ENCODE results near the gene SKAP1. TPM values are rescaled to one million over a fixed set of nuclear protein-coding genes. Genes with fewer than 3 reads are reported as not detected.
"Not testable (repeated sequence)": the region's sequence is repeated elsewhere in the genome, so short reads cannot be mapped to it uniquely, and the experiment has no call there.

The SKAP1 gene
- total RNA-seq, 1 experiment from 2014 or later, result not detected

DNA sequence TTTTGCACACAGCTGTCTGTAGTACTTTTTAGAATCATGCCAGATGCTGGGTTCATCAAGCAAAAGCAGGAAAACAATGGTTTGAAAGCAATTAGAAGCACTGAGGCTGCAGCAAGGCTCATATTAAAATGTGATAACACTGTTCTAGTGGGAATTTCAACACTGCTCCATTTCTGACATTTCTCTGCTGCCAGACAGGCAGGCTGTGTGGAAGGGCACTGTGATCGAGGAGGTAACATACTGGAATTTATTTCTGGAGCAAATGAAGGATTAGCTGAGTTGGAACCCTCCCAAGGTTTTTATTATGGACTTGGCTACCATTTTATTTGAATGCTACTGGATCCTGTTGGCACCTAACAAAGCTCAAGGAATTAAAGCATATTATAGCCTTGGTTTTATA, 66.9 kb downstream of the SKAP1 start:
- Mint-ChIP-seq H3K36me3 (ENCODE audit: insufficient read depth, unreplicated experiment) (no peaks in the 10 kb centered on the region), H3K27me3 (ENCODE audit: insufficient read depth, unreplicated experiment) (peaks cover 88% of the 10 kb centered on the region), H3K4me1 (ENCODE audit: insufficient read depth, unreplicated experiment) (no peaks in the 10 kb centered on the region), H3K9me3 (ENCODE audit: unreplicated experiment) (no peaks in the 10 kb centered on the region), H3K27ac (ENCODE audit: low read depth, unreplicated experiment) (no peak overlapping the region), H3K4me3 (ENCODE audit: unreplicated experiment) (no peak overlapping the region)
- ChIA-PET CTCF (interaction anchor here (0.6 to 5.4 kb wide), 3 partner anchors 11 to 49 kb away, joined by 3 to 34 read pairs (median 4); no protein-coding TSS in a partner anchor), POLR2A (interaction anchor here (1.1 to 1.5 kb wide), 2 partner anchors 30 to 224 kb away, joined by 3 read pairs; no protein-coding TSS in a partner anchor)
- no peak for DNase-seq (ENCODE audit: unreplicated experiment)
- TF ChIP-seq, protein P1, sequence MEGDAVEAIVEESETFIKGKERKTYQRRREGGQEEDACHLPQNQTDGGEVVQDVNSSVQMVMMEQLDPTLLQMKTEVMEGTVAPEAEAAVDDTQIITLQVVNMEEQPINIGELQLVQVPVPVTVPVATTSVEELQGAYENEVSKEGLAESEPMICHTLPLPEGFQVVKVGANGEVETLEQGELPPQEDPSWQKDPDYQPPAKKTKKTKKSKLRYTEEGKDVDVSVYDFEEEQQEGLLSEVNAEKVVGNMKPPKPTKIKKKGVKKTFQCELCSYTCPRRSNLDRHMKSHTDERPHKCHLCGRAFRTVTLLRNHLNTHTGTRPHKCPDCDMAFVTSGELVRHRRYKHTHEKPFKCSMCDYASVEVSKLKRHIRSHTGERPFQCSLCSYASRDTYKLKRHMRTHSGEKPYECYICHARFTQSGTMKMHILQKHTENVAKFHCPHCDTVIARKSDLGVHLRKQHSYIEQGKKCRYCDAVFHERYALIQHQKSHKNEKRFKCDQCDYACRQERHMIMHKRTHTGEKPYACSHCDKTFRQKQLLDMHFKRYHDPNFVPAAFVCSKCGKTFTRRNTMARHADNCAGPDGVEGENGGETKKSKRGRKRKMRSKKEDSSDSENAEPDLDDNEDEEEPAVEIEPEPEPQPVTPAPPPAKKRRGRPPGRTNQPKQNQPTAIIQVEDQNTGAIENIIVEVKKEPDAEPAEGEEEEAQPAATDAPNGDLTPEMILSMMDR (IDR thresholded peaks at IDR 0.05; ENCODE audit: unreplicated experiment), result no peak
- no TSS peak for BruUV-seq (replicated peaks)
- intact Hi-C loops (cut with micrococcal nuclease), result no loop called here

DNA sequence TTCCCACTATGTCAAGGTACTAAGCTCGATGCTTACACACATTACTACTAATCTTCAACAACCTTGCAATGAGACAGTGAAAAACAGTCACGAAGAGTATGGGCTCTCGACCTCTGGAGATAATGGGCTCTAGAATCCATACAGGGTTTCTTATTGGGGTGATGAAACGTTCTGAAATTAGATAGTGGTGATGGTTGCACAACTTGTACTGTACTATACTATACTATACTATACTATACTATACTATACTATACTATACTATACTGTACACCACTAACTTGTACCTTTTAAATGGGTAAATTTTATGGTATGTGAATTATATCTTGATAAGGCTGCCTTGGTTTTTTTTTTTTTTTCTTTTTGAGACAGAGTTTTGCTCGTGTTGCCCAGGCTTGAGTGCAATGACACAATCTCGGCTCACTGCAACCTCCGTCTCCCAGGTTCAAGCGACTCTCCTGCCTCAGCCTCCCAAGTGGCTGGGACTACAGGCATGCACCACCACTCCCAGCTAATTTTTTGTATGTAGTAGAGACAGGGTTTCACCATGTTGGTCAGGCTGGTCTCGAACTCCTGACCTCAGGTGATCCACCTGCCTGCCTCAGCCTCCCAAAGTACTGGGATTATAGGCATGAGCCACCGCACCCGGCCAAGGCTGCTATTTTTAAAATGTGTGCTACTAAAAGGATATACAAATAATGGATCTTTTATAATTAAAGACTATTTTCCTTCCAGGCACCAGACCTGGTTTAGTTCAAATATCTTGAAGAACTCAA, 69.0 kb downstream of the SKAP1 start:
- H3K4me1 Mint-ChIP-seq (ENCODE audit: insufficient read depth, unreplicated experiment); DNase-seq (ENCODE audit: unreplicated experiment); POLR2A ChIA-PET; H3K9me3 Mint-ChIP-seq (ENCODE audit: unreplicated experiment); BruUV-seq (replicated peaks); H3K4me3 Mint-ChIP-seq (ENCODE audit: unreplicated experiment); intact Hi-C loops (cut with micrococcal nuclease); H3K36me3 Mint-ChIP-seq (ENCODE audit: insufficient read depth, unreplicated experiment); H3K27ac Mint-ChIP-seq (ENCODE audit: low read depth, unreplicated experiment): not testable (repeated sequence)
- peaks cover 80% of the 10 kb centered on the region for H3K27me3 Mint-ChIP-seq (ENCODE audit: insufficient read depth, unreplicated experiment)
- CTCF ChIA-PET, result interaction anchor here (0.7 to 5.4 kb wide), 2 partner anchors 9 to 143 kb away, joined by 3 to 34 read pairs; no protein-coding TSS in a partner anchor

DNA sequence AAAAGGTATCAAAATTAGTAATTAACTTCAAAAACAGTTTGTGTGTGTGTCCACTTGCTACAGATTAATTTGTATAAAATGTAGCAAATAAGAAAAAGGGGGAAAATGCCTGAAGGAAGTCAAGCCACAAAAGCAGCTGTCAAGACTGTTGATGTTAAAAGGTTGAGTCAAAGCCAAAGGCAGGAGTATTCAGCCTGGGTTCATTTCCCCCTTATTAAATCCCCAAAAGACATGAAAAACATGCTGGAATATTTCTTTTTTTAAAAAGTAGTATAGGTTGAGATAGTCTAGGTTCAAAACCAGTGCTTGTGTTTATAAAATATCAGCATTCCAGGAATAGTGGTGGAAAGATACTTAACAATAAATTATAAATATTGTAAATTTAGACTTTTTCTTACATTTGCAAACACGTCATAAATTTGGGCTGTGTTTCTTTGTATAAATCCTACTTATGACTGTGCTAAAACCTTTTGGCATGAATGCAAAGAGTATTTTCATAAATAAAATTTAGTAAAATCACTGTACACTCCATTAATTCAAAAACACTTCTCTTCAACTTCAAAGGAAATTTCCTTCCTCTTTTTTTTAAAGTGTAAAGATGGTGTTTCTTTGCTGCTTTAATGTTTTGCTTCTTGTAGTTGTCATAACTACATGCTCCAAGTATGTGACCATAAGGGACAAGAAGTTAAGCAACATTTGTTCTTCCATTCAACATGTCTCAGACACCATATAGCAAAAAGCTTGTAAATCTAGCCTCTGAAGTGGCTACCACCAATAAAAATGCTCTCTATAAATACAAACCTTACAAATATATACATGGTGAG, 72.0 kb downstream of the SKAP1 start:
- Mint-ChIP-seq H3K27me3 (ENCODE audit: insufficient read depth, unreplicated experiment) (peaks cover 55% of the 10 kb centered on the region), H3K4me1 (ENCODE audit: insufficient read depth, unreplicated experiment) (no peaks in the 10 kb centered on the region), H3K27ac (ENCODE audit: low read depth, unreplicated experiment) (no peak overlapping the region), H3K9me3 (ENCODE audit: unreplicated experiment) (no peaks in the 10 kb centered on the region), H3K4me3 (ENCODE audit: unreplicated experiment) (no peak overlapping the region), H3K36me3 (ENCODE audit: insufficient read depth, unreplicated experiment) (no peaks in the 10 kb centered on the region)
- POLR2A ChIA-PET, result no interaction called here
- intact Hi-C loops (cut with micrococcal nuclease), result no loop called here
- CTCF ChIA-PET, result interaction anchor here (1.0 kb wide), 1 partner anchor 13 kb away, joined by 5 read pairs; no protein-coding TSS in a partner anchor
- no peak for DNase-seq (ENCODE audit: unreplicated experiment)
- BruUV-seq (replicated peaks), result no TSS peak
- TF ChIP-seq, protein P1 (IDR thresholded peaks at IDR 0.05; ENCODE audit: unreplicated experiment), result no peak

DNA sequence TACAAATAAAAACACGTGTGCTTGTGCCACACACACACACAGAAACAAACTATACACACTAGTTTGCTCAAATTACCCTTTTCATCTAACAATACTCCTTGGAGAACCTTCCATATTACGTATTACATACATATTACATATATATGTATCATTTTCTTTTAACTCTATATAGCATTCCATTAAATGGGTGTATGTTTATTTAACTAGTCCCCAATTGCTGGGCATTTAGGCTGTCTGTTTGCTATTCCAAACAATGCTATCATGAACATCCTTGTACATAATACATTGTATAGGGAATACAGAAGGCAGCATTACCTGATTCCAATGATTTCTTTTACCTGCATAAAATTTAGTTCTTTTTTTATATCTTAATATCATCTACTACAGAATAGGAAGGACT, 73.1 kb downstream of the SKAP1 start:
- POLR2A ChIA-PET, result no interaction called here
- no peaks in the 10 kb centered on the region for H3K4me1 Mint-ChIP-seq (ENCODE audit: insufficient read depth, unreplicated experiment)
- no peaks in the 10 kb centered on the region for H3K36me3 Mint-ChIP-seq (ENCODE audit: insufficient read depth, unreplicated experiment)
- TF ChIP-seq, protein P1 (IDR thresholded peaks at IDR 0.05; ENCODE audit: unreplicated experiment), result no peak
- no TSS peak for BruUV-seq (replicated peaks)
- no peaks in the 10 kb centered on the region for H3K9me3 Mint-ChIP-seq (ENCODE audit: unreplicated experiment)
- H3K4me3 Mint-ChIP-seq (ENCODE audit: unreplicated experiment), result no peak overlapping the region
- no peak for DNase-seq (ENCODE audit: unreplicated experiment)
- intact Hi-C loops (cut with micrococcal nuclease), result no loop called here
- CTCF ChIA-PET, result no interaction called here
- no peak overlapping the region for H3K27ac Mint-ChIP-seq (ENCODE audit: low read depth, unreplicated experiment)
- H3K27me3 Mint-ChIP-seq (ENCODE audit: insufficient read depth, unreplicated experiment), result peaks cover 44% of the 10 kb centered on the region

All from MCF 10A (cell line).